GM12864 (cell line): Measurements from ENCODE around the gene HMGN3.

Experiments
- DNase-seq: peaks from one replicate; pipeline ENCODE4 v3.0.0-alpha.2; 2011; ENCODE audit warnings: low read depth
- H3K4me3 ChIP-seq: 2 replicates; pipeline ENCODE4 v1.5.1; 2011; ENCODE audit warnings: mild to moderate bottlenecking, low read depth, low read length, control low read depth
- CTCF ChIP-seq: IDR thresholded peaks from 2 replicates; pipeline ENCODE4 v1.5.1; 2011; ENCODE audit warnings: low read depth, mild to moderate bottlenecking, moderate library complexity, low read length, control low read depth, inconsistent platforms; ENCODE audit errors: missing control alignments

The HMGN3 gene

GRCh38 chr6:79188107-79188506 is 46.4 kb downstream of the HMGN3 start:
- no peak for DNase-seq
- no peak for TF ChIP-seq CTCF
- H3K4me3 ChIP-seq, result no peak overlapping the region

- no peak for TF ChIP-seq CTCF
- no peak for DNase-seq
- no peak overlapping the region for H3K4me3 ChIP-seq
Measured at GRCh38 chr6:79186564-79186963, 47.9 kb downstream of the HMGN3 start.

GRCh38 chr6:79184641-79185040 is 49.8 kb downstream of the HMGN3 start:
- DNase-seq, result no peak
- no peak overlapping the region for H3K4me3 ChIP-seq
- TF ChIP-seq CTCF, result no peak

- TF ChIP-seq CTCF, result no peak
- no peak for DNase-seq
- no peak overlapping the region for H3K4me3 ChIP-seq
Measured at GRCh38 chr6:79184086-79184485, 50.4 kb downstream of the HMGN3 start.

- no peak for TF ChIP-seq CTCF
- DNase-seq, result no peak
- no peak overlapping the region for H3K4me3 ChIP-seq
Measured at GRCh38 chr6:79180052-79180451, 54.4 kb downstream of the HMGN3 start.

- H3K4me3 ChIP-seq, result no peak overlapping the region
- TF ChIP-seq CTCF, result no peak
- DNase-seq, result no peak
Measured at GRCh38 chr6:79173378-79173777, 61.1 kb downstream of the HMGN3 start.

- no peak for TF ChIP-seq CTCF
- no peak for DNase-seq
- no peak overlapping the region for H3K4me3 ChIP-seq
Measured at GRCh38 chr6:79170959-79171358, 63.5 kb downstream of the HMGN3 start.
